Cortex of kidney (tissue), 1 donor: ENCODE measurements around the gene CSMD2.

Source experiments
- DNase-seq: peaks from one replicate; lab custom pipeline; 2025; lab: John Stamatoyannopoulos, UW

CSMD2 gene

DNA sequence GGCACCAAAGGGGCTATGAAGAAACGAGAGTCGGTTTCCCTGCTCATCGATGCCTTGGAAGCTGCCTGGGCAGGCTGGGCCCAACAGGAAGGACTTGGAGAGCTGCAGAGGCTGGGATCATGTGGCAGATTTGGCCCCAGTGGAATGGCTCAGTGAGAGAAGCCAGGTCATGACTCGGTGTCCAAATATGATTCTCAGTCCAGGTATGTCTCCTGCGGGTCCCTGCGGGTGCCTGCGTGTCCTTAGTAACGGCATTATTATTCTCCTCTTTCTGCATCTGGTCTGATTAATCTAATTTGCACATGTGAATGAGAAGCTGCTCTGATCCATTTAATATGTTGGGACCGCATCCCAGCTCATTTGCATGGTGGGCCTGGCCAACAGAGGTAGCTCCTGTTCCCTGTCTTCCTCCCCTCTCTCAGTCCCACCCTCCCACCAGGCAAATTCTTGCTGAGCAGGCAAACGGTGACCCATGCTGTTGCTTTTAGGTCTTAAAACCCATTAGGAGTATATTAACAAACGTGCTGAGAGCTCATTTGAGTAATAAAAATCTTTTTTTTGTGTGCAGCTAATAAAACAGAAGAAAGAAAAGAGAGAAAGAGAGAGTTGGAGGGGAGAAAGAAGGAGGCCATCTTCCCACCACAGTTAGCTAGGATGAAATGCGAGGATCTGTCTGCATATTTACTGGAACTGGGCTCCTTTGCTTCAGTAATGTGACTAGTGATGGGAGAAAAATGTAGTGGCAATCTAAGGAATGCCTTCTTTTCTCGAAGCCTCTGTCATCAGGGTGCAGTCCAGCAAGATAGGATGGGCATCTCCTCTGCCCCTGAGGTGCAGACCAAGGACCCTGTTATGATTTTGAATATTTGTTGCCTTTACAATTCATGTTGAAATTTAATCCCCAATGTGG lies 167.6 kb downstream of the CSMD2 start:
- DNase-seq = no peak

DNA sequence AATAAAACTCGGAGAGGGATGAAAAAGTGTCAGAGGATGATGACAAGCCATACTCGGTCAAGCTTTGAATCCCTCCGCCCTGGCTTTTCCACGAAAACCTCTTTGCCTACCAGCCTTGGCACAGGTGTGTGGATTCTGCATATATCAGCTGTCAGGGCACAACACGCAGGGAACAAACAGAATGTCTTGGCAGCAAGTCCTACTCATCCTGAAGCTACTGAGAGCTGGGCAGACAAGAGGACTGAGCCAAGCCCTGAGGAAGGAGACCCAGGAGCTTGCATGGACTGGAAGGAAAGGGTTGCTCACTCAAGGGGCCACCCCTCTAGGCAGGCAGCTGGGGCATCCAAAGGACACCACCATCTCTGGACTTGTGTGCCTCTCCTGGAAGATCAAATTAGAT lies 168.7 kb downstream of the CSMD2 start:
- no peak for DNase-seq

DNA sequence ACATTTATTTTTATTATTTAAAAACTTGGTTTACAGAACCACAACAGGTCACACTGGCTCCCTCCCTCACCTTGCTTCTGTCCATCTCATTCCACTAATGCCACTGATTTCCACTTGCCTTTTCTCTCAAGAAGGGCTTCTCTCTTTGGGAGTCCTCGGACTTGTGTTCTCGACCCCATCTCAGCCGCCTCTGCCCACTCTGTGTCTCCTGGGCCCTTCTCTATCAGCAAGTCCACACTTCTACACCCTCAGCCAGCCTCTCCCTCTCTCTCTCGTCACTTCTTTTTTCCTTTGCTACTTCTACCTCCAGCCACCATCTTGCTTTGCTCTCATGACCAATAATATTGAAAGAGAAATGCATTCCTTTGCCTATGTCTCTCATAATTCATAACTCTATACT lies 171.7 kb downstream of the CSMD2 start:
- no peak for DNase-seq

DNA sequence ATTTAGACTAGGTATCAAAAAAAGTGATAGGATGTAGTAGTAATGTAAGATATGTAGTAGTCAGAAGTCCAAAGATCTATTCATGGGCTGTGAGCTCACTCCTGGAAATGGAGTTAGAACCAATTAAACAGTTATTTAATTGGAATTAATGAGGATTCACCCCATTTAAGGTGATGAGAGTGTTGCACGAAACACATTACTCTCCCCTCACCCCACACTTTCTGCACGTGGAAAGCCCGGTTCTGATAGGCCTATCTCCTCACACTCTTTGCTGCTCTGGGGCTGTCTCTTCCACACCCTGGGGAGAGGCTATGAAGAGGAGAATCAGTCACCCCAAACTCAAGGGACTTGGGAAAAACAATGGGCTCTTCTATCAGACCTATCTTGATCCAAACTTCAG lies 174.7 kb downstream of the CSMD2 start:
- DNase-seq = no peak

DNA sequence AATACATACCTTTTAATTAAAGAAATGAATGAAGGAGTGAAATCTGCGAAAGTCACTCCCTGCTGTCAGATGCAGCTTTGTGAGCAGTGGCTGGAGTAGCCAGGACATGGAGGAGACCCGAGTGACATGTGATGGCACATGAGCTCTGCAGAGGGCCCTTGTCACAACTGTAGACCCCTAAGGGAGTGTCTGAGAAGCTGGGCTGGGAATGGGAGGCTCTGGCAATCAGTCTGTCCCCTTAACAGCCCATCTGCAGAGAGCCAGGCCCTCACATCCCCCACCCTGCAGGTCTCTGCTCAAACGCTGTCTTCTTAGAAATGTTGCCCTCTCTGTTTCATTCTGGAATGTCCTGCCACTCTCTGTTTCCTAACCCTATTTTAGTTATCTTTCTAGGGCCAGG lies 176.9 kb downstream of the CSMD2 start:
- no peak for DNase-seq

DNA sequence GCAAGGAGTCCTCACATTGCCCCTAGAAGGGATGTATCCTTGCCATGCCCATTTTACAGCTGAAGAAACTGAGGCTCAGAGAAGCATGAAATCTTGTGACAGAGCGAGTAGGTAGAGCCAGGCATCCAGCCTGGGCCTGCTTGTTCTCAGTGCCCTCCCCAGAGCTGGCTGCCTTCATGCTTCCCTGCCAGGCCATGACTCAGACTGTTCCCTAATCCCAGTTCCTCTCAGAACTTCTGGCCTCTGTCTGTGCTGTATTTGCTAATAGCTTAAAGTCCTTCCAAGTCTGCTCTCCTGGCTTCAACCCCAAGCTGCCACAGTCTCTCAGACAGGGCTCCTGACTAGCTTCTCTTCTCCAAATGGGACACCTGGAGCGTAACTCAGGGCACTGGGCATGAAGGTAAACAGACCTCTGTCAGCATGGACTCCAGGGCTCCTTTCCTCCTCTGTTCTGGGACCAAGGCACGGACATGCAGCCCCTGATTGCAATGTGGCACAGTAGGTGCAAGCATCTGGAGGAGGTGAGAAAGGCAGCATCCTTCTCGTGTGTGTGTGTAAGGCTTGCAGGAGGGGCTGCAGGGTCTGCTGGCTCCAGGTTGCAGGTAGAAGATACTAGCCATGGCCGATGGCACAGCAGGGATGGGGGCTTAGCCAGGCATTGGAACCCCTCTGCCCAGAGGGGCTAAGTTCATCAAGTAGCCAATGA lies 178.5 kb downstream of the CSMD2 start:
- DNase-seq = no peak

DNA sequence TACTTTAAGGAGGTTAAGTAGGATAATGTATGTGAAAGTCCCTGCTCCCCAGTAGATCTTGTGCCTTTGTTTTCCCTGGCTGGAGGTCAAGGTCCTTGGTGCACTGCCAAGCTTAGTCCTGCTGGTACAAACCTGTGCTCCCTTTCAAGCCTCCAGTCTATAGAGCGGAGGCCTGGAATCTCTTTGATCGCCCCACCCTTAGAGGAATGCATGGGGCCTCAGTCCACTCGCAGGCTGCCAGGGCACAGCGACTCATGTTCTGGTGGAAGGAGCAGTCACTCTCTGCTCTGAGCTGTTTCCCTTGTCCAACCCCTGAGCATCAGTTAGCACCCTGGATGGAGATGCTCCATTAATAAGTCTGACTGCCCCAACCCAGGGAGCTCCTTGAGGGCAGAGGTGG lies 179.4 kb downstream of the CSMD2 start:
- DNase-seq = no peak

DNA sequence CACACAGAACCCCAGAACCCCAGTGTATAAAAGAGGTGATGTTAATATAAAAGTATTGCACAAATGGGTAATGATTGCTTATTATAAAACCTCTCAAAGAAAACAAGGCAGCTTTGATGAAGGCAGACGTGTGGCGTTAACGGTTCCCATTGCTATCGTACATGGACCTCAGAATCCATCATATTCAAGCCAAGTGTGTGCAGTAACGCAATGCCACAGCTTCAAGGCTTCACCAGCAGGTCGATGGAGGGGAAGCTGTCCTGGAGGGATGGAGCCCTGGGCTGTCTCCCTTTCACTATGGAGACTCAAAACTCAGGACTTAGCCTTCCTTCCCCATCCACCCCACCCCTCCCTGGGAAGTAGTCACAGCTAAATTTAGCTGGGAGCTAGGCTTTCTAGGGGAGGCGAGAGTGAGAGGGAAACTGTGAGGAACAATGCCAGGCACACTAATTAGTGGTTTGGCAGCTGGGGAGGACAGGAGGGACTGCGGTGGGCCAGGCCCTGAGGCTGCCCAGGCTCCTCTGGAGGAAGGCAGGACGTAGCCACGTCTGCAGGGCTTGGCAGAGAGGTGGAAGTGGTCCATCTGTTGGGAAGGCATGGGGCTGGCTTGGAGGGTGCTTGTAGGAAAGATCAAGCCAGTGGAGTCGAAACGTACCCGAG lies 180.0 kb downstream of the CSMD2 start:
- DNase-seq = no peak

DNA sequence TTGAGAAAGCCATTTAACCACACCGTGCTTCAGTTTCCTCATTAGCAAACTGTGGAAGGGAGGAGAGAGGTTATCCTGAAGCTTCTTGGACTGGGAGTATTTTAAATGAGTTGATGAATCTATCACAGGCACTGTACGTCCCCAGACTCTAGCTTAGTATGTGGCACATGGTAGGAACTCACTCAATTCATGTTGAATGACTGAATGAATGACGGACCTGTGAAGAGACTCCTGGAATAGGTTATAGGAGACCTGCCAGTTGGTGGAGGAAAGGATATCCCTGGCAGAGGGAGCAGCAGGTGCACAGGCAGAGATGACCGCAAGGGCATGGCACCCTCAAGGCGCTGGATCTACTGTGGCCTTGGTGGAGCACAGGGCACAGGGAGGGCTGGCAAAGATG lies 182.6 kb downstream of the CSMD2 start:
- no peak for DNase-seq

DNA sequence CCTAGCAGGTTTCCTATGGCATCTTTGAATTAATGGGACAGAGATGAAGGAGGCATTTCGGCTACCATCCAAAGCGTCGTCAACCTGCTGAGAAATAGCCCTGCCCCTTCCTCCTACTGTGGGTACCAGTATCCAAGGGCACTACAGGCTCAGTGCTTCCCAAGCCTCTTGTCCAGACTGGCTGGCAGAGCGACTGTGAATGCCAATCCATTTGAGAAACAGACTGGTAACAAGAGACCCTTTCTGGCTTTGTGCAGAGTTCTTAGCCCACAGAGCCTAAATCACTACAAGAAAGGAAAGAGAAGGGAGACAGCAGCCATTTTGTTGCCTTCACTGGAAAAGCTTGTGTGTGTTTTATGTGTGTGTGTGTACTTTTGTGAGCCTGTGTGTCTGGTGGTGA lies 185.7 kb downstream of the CSMD2 start:
- DNase-seq = no peak

DNA sequence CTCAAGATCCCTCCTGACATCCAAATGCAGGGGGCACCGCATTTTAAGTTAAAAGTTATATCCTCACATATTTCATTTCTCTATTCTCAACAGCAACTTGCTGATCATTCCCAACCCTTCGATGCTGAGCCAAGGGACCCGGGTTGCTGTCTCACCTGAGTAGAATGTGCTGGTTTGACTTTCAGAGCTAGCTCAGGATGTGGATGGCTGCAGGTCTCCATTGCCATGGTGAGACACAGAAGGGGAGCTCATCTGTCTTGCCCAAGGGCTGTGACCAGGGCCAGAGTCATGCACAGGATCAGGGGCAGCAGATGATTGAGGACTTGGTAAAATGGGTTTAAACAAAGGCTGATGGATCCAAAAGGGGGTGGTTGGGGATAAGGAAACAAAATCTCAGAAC lies 189.1 kb downstream of the CSMD2 start:
- no peak for DNase-seq

DNA sequence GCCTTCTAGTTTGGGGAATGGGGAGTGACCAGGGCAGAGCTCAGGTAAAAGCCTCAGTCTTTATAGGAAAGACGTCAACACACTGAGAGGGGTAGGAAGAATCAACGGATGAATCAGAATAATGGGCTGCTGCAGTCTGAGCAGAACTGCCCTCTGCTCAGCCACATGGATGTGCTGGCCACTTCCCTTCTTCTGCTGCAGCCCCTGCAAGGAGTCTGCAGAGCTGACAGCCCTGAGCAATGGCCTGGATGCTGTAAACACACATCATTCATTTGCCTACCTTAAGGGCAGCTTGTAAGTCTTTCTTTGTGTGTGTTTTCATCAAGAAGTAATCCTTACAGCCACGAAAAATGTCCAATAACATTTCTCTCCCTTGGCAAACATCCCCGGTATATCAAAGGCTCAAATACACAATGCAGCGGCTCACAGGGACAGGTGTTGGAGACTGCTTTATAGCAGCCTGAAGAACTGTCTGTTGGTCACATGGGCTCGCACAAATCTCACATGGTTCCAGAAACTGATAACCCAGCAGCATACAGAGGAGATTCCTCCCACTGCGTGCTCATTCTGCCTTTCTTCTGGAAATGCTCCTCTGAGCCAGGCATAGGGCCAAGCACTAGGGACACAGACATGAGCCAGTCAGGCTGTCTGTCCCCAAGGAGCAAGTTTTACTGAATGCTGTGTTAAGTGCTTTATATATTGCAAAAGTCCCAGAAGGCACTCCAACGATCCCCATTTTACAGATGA lies 191.1 kb downstream of the CSMD2 start:
- no peak for DNase-seq

DNA sequence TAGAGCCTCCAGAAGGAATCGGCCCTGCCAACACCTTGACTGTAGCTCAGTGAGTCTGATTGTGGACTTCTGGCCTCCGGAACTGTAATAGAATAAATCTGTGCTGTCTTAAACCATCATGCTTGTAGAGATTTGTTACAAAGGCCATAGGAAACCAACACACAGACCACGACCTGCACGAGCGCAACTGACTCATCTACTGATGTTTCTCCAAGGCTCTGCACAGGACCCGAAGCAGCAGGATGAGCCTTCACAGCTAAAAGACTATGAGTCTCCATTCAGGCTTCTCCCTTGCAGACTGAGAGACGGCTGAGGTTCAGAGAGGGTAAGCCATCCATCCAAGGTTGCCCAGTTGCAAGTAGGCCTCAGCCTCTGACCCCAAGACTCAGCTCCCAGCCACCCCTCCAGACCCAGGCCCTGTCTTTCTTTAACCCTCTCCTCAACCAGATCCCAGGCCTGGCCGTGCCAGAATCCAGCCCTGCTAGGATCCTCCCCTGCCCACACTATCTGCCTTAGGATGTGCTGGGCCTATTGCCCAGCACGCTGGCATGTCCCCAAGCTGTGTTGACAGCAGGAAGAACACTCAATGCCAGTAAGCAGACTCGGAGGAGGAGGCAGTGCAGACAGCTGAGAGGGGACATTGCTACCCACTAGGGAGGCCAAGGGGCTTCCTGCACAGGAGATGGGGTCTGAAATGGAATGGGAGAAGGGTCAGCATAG lies 192.2 kb downstream of the CSMD2 start:
- DNase-seq = no peak

DNA sequence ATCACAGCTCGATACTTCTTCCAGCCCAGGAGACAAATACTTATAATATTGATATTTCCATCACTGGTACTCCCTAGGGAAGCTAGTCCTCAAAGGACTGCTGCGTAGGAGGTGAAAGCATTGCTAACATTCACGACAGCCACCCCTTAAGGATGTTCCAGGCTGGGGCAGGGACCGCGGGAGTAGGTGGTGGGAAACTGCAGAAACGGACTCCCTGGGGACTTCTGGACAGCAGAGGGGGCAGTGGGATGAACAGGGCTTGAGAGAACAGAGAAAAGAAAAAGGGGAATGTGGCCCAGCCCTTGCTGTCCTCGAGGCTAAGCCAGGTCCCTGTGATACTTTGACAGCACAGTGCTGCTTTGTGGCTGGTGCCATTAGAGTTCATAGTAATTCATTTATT lies 193.1 kb downstream of the CSMD2 start:
- DNase-seq = no peak

DNA sequence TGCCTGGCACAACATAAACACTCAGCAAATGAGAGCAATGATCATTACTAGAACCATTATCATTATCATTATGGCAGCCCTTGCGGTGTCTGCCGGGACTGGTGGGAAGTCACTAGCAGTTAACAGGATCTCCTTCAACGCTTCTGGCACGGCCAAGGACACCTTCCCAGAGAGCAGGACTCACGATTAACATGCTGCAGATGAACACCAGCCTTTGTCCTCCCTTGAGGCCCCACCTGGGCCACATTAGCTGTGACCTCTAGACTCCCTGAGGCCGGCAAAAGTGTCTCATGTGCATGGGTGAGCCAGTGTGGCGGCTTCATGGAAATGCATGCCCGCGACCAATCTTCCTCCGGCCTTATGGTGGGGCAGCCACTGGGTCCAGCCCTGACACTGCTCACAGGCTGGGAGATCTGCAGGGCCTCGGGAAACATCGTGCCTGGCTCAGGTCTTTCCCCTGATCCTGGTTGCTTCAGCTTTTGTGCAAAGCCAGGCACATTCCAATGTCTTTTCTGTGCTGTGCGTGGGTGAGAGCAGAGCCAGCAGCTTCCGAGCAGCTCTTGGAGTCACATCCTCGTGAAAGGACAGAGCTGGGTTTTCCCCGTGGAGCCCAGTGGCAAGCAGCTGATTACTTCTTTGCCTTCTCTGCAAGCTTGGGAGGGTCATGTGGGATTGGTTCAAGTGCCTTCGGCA lies 193.9 kb downstream of the CSMD2 start:
- DNase-seq = no peak

DNA sequence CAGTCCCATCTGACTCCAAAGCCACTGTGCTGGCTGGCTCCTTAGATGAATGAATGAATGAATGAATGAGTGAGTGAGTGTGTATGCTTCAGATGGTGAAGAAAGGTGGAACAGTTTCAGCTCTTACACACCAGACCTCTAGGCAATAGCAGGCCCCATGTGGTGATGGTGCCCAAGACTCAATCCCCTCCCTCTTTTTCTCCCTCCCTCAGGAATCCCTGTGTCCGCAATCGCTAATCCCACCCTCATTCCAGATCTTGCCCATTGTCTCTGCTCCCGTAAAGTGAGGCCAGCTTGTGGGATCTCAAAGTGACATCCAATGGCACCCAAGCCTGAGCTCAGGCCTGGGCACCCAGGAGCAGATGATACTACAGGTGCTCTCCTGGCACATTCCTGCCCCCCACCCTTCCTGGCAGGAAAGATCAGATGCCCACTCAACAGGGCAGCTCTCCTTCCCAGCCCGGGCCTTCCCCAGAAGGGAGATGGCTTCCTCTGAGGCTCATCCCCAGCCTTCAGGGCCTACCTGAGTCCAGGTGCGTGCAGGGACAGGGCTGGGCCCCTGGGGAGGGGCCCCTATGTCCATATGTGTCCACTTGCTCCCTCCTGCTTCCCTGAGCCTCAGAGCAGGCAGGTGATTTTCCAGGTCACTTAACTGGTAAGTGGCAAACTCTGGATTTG lies 194.7 kb downstream of the CSMD2 start:
- DNase-seq = no peak

DNA sequence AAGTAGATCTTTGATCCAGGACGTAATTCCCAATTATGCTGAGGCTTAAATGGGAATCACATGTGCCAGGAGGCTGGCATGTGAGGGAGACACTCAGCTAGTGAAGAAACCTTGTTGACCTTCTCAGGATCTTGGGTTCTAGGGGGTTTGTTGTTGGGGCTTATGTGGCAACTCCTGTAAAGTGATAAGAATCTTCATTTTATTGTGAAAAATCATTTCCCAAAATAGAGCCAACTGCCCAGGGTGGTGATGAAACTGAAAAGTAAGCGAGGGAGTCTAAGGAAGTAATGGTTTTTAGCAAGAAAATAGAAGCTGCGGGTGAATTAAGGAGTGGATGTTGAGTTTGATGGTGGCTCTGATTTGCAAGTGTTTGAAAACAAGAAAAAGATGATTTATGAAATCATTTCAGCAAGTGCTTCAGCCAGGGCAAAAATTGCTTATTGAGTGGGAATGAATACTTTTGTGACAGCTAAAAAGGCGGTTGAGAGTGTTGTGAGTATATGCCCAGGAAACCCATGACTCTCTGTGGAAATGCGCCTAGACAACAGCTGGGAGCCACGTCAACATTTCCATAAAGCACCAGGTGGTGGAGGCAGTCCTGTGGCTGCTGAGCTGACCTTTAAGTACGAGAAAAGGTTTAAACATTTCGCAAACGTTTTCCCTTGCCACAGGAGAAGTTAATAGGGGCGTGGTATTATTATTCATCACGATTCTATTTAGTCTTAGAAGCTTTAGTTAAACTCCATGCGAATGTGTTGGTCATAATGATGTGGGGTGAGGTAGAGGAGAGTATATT lies 198.5 kb downstream of the CSMD2 start:
- DNase-seq = no peak

DNA sequence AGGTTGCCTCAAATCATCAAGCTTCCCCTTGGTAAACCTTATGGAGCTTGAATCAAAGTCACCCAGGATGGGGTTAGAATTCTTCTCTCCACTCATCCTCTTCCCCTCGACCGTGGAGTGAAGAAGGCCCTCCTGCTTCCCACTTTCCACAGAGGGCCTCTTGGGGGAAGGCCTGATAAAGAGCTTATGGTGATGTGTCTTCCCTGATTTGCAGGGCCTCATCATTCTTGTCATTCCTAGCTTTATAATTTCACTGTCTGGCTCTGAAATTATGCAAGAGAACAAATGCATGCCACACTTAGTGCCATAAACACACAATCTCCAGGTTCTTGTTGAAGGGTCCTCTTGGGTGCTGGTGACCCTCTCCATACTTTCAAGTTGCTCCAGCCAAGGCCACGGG lies 199.9 kb downstream of the CSMD2 start:
- DNase-seq = no peak

DNA sequence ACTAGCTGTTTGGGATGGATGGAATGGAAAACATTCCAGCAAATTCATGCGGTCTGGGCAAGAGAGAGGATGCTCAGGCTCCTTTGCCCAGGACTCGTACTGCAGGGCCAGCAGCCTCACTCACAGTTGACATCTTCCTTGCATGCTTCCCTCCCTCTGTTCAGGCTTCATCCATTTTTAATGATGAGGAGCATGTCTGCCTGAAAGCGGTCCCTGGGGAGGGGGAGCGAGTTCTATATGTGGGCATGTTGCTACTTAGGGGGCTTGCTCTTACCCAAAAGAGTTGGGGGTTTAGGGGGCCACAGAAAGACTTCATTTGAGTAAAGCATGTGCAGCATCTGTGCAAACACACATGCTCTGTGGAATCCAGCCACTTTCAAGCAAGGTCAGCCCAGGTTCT lies 203.0 kb downstream of the CSMD2 start:
- no peak for DNase-seq
